Posterior vena cava (tissue), 2 donors: ENCODE results near the gene FANK1. TPM values are rescaled to one million over a fixed set of nuclear protein-coding genes. Genes with fewer than 3 reads are reported as not detected.
"Not testable (repeated sequence)": the region's sequence is repeated elsewhere in the genome, so short reads cannot be mapped to it uniquely, and the experiment has no call there.

Experiments
- DNase-seq: peaks from one replicate; pipeline ENCODE4 v3.0.0-alpha.2; 2020; ENCODE audit warnings: low spot score
- intact Hi-C, 2 donors: fragments of 100-400 bp; cut with DNase I; formaldehyde crosslinking; loops; one replicate each; pipeline versions ENCODE4 v1.14.1 to v1.14.2; 2022 to 2023
- total RNA-seq, 2 donors: library from RNA; stranded (reverse); fragmentation: NEBNext Ultra II Directional; extraction: Animal tissue kit (Norgen Biotek cat#: 25700); gene quantifications; one replicate each; pipeline ENCODE4 v1.2.1, GENCODE V29; 2021
- donor health status: DM: yes; HTN: yes; CAD: no.
- donor health status: DM: yes; HTN: yes; CAD: no.

FANK1 gene
- total RNA-seq, 2 donors from 2014 or later, result 1.5 to 3.0 TPM

DNA sequence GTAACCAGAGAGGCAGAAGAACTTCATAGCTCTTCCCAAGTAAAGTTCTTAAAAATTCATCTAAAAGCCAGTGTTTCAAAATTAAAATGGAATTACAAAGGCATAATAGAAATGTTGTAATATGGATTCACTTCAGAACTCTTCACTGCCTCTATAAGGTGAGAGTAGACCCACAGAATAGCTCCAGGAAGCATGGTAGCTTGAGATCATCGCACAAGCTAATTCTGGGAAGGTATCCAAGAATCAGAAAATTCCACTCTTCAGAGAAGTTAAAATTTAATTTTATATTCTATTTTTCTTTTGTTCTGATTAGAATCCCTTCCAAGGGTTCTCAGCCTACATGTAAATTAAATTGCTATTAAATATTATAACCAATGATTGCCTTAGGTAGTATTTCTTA, 13.8 kb upstream of the FANK1 start:
- no peak for DNase-seq
- intact Hi-C loops, result no loop called here

DNA sequence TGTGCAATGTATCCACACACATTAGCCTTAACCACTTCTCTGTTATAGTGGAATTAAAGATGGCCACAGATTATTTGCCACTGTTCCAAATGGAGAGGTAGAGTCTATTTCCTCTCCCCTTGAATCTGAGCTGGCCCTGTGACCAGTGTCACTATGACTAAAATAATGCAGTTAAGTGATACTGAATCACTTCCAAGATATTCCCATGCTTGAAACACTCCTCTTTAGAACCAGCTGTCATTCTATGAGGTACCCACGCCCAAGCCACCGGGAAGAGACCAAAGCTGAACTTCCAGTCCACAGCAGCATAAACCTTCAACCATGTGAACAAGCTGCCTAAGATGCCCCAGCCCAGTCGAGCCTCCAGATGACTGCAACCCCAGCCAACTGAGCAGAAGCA, 13.2 kb upstream of the FANK1 start:
- no peak for DNase-seq
- intact Hi-C loops, result no loop called here

DNA sequence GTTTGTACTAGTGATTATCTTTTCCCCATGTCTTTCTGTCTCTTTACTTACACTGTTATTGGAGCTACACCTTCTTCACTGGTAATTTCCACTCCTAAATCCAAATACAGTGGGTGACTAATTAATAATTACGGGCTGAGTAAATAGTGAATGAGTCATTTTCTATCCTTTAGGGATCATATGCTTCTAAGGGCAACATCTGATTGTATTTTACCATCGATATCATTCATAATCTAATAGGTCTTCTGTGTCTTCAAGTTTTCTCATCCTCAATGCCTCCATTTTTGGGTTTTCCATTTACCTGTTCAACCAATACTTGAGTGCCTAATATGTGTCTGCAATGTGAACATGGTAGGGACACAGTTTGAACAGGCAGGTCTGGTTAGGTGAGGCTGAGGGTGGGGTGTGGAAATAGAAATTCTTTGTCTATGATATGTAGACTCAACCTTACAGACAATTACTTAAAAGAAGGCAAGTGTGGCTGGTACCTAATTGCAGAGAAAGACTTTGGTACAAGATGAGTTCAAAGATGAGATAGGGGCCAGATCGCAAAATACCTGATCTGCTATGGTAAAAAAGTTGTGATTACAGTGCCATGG, 9.4 kb upstream of the FANK1 start:
- intact Hi-C loops, result no loop called here
- no peak for DNase-seq

DNA sequence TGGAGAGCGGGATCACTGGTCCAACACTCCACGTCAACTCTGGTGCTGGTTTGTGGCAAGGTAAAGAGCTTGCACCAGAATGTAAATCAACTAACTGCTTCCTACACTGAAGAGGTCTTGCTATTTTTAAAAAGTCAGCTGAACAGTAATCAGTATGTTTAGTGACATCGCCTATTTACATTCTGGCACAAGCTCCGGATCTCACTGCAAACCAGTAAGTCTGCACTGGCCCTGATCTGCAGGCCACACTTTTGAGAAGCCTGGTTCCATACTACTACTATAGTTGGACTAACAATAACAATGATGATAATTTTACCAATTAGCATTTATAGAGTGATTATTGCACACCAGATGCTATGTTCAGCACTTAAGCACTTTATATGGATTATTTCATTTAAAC, 6.9 kb upstream of the FANK1 start:
- intact Hi-C loops, DNase-seq: not testable (repeated sequence)

DNA sequence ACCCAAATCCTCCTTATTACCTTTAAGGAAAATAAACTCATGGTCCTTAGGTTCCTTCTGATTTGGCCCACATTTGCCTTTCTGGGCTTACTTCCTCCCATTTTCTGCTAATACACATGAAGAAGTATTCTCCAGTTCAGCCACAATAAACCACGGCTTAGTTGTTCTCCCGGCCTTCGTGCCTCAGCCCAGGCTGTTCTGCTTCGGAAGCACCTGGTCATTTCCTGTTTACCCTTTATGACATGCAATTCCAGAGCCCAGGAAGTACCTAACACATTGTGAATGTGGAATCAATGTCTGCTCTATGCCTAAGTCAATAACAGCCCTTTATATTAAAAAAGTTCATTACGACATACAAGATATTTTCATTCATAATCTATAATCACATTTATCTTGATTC, 4.0 kb upstream of the FANK1 start:
- intact Hi-C loops, DNase-seq: not testable (repeated sequence)

DNA sequence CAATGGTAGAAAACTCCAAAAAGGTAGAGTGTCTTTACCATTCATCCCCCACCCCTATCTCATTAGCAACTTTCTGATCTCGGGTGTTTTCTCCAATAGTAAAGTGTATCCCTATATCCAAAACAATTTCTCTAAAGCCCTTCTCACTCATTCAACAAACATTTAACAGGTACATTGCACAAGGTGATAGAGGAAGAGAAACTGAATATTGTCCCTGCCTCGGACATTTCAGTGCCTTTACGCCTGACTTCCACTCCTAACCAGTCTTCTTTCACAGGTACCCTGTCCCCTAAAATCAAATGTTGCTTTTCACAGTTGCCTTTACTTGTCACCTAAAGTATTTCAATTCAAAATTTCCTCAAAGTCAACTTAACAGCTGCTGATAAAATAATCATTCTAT, 2.2 kb upstream of the FANK1 start:
- DNase-seq, intact Hi-C loops: not testable (repeated sequence)

DNA sequence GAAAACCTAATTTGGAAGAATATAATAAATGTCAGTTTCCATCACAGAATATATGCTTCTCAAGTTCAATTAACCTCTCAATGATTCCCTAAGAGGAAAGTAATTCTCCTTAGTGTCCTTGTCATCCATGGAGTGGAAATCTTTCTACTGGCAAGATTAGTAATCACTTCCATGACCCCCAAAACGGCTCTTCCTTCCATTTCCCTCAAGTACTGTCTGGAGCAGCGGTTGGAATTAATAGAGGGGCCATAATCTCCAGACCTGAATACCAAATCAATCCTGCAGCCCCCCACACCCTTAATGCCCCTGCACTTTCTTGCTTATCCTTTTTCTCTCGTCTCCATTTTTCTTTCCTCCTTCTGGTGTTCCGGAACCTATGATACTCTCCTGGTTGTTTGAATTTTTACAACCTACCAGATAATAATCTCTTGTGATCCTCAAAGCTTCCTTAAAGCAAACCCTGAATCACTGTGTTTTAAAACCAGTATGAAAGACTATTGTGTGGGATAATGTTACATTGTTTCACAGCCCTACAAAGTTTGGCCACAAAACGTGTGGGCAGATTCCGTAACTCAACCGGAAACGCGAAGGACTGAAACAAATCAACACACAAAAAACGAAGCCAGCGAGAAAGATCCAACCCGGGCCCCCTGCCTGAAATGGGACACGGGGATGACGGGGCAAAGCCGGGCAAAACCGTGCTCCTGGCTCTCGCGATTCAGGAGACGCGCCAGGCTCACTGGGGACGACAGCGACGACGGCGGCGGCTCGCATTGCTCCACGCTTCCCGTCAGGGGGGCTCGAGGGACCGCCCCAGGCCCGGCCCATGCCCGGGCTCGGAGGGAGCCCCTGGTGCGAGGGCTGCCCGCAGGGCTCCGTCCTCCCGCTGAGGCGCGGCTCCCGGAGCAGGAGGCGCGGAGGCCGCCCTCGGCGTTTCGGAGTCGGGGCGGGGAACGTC, 955 bp upstream of the FANK1 start:
- DNase-seq, result peak; percentile 91

DNA sequence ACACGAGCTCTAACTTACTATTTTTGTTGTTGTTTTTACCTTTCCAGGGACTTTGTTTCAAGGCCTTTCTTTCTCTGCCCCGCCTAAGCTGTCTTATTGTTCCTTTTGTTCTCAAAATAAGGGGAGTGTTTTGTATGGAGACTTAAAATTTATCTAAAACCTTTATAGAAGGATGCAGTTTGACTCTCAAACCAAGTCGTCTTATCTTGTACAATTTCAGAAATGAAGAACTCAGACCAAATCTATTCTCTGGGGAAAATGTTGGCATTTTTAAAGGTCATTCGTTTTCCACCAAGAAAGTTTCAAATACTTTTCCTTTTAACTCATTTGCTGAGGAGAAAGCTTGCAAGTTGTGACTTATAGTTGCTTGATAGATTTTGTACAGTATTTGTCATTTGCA, 953 bp downstream of the FANK1 start:
- intact Hi-C loops, DNase-seq: not testable (repeated sequence)

More for the DNA sequence above, 955 bp upstream of the FANK1 start:
- intact Hi-C loops, result not testable (repeated sequence)

DNA sequence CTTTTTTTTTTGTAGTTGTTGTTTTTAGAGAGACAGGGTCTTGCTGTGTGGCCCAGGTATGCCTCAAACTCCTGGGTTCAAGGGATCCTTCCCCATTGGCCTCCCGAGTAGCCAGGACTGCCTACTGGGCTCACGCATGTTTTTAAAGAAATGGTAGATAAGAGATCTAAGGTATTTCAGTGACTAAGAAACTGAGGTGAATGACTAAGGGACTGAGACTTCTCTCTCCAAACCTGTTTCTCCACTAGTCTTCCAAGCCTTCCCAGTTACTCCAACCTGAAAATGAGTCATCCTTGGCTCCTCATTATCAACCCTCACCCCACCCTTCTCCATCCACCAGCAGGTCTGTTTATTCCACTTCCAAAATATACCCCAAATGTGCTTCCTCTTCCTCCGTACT, 4.6 kb downstream of the FANK1 start:
- intact Hi-C loops, DNase-seq: not testable (repeated sequence)

DNA sequence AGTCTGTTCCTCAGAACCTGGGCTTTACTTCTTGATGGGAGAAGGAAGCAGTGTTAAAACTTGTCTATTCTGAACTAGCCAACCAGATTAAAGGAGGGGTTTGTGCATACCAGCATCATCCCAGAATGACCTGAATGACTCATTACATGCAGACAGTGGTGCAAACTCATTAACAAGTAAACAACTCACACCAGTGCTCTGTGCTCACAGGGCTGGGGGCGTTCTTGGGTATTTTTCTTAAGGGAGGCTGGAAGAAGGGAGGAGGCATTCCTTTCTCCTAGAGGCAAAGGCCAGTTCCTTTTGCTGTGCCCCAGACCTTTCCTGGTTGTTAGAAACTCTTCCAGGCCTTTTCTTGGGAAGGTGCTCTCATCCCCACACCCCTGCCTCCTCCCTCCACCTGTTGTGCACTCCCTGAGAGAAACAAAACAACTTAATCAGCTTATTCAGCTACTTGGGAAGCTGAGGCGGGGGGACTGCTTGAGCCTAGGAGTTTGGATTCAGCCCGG, 6.8 kb downstream of the FANK1 start:
- intact Hi-C loops, DNase-seq: not testable (repeated sequence)

DNA sequence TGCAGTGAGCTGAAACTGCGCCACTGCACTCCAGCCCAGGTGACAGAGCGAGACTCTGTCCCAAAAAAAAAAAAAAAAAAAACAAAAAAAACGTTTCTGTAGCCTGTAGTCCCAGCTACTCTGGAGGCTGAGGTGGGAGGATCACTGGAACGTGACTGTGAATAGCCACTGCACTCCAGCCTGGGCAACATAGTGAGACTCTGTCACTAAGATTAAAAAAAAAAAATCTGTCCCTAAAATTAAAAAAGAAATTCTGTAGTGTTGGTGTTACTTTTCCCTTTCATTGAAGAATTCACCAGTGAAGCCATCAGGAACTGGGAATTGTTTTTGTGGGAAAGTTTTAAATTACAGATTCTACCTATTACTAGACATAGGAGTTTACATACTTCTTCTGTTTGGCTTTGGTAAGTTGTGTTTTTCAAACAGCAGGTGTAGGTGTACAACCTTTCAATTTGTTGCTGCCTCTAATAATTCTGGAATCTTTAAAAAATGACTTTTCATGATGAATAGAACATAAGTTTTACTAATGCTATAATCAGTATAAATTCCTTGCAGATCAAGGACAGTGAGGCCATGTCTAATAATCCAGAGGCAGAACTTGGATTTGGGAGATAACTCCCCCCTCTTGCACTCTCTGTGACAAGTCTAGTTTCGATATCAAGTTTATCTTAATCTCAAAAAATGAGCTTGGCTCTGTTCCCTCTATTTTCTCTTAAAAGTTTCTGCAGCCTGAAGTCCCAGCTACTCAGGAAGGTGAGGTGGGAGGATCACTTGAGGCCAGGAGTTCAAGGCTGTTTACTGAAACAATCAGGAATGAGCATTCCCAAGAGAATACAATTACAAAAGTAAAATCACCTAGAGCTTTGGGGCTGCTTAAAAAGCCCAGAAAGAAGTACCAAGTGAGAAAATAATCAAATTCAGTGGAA, 9.0 kb downstream of the FANK1 start:
- intact Hi-C loops, result not testable (repeated sequence)

DNA sequence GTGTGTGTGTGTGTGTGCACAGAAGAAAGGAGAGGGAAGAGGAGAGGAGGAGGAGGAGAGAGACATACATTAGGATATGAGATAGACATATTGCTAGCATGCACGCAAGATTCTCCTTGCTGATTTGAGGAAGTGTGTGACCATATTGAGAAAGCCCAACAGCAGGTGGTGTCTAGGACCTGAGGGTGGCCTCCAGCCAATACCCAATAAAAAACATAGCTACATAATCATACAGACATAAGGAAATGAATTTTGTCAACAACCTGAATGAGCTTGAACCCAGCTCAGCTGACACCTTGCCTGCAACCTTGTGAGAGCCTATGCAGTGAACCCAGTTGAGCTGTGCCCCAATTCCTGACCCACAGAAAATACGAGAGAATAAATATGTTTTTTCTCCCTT, 11.2 kb downstream of the FANK1 start:
- DNase-seq, intact Hi-C loops: not testable (repeated sequence)

More for the DNA sequence above, 9.0 kb downstream of the FANK1 start:
- DNase-seq, result not testable (repeated sequence)

DNA sequence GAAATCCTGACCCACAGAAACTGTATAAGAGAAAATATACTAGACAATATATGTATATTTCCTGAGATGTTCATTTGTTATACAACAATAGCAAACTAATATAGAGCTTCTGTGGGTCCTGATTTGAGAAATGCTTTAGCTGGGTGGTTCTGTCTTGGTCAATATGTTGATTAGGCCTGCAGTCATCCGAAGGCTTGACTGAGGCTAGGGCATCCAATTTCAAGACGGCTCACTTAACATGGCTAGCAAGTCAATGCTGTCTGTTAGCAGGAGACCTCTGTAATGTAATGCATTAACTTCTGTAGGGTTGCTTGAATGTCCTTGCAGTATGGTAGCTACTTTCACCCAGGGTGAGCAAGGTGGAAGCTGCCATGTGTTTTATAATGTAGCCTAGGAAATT, 12.4 kb downstream of the FANK1 start:
- DNase-seq, intact Hi-C loops: not testable (repeated sequence)

DNA sequence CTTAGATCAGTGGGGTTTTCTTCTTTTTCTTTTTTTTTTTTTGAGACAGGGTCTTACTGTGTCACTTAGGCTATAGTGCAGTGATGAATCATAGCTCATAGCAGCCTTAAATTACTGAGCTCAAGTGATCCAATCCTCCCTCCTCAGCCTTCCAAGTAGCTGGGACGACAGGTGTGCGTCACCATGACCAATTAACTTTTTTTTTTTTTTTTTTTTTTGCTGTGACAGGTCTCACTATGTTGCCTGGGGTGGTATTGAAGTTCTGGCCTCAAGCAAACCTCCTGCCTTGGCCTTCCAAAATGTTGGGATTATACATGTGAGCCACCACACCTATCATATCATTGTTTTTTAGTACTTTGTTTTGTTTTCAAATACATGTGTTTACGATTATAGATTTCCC, 13.1 kb downstream of the FANK1 start:
- DNase-seq, intact Hi-C loops: not testable (repeated sequence)

DNA sequence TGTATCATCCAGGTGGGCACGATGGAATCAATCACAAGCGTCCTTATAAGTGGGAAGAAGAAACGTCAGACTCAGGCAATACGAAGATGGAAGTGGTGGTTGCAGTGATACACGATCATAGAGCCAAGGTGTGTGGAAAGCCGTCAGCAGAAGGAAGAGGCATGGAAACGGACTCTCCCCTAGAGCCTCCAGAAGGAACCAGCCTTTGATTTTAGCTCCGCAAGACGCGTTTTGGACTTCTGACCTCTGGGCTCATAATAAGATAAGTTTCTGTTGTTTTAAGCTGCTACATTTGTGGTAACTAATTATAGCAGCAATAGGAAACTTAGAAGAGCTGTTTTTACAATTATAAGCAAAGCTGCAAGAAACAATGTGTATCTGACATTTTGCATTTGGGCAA, 14.8 kb downstream of the FANK1 start:
- intact Hi-C loops, result no loop called here
- no peak for DNase-seq

DNA sequence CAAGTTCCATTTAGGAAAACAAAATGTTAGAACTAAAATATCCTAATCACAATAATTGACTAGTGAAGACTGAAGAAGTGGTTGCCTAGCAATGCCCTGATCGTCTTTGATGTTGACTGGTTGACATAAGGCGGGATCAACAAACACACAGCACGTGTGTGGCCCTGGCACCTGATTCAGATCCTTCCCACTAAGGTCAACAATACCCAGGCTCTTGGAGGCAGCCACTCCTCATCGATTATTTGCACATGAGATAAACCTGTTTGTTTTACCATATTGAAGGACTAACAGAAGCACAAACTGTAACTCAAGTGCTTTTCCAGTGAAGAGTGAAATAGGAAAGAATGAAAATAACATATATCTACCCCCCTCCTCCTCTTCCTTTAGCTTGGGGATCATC, 15.6 kb downstream of the FANK1 start:
- DNase-seq, result no peak
- intact Hi-C loops, result no loop called here

DNA sequence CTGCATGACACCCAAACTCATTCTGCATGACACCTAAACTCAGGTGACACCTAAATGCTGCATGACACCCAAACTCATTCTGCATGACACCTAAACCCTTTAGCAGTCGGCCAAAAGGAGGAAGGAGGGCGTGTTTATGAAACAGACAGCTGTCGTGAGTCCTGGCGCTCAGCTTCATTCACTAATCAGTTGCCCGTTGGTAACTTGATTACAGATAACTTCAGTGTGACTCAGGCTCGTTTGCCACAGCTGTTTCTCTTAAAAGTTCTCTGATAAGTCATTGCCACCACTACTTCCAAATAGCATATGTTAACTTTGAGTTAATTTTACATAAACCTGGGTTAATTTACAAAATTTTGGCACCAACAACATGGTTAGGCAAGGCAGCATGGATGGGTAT, 16.9 kb downstream of the FANK1 start:
- intact Hi-C loops, result not testable (repeated sequence)

DNA sequence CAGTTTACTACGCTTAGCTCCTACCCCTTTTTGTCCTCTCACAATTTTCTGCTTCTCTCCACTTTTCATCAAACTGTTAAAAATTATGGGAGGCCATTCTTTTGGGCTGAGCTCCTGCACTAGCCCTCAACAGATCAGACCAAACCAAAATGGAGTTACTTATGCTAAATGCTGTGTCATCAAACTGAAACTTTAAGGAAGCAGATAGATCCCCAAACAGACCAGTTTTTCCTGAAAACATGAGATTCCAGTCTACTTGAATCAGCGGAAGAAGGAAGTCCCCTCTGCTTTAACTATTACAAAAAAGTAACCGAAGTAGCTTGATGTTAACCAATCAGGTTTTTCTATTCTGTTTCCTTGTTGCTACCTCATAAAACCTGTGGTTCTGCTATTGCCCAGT, 20.6 kb downstream of the FANK1 start:
- DNase-seq, result no peak
- intact Hi-C loops, result no loop called here

More for the DNA sequence above, 16.9 kb downstream of the FANK1 start:
- DNase-seq, result not testable (repeated sequence)

DNA sequence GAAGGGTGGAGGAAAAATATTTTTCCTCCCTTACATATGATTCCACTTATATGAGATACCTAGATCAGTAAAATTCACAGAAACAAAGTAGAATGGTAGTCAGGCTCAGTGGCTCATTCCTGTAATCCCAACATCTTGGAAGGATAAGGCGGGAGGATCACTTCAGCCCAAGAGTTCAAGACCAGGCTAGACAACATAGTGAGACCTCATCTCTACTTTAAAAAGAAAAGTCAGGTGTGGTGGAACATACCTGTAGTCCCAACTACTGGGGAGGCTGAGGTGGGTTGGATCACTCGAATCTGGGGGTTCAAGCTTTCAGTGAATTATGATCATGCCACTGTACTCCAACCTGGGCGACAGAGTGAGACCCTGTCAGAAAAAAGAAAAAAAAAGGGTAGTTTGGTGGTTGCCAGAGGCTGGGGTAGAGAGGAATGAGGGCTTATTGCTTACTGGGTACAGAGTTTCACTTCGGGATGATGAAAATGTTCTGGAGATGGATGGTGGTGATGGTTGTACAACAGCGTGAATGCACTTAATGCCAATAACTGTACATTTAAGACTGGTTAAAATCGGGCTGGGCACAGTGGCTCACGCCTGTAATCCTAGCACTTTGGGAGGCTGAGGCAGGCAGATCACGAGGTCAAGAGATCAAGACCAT, 21.5 kb downstream of the FANK1 start:
- intact Hi-C loops, DNase-seq: not testable (repeated sequence)
